Upper lobe of left lung (tissue), 4 donors: ENCODE results near the gene SARDH.

Source experiments
- POLR2A ChIP-seq, 4 donors: fragments of 450-650 bp; IDR thresholded peaks; one replicate each; pipeline ENCODE4 v1.5.1; 2016 to 2017; ENCODE audit warnings: antibody characterized with exemption in 4 of 4, mild to moderate bottlenecking in 2 of 4
- POLR2AphosphoS5 ChIP-seq, 2 donors: sonication (generic); formaldehyde crosslinking; IDR thresholded peaks; one replicate each; pipeline ENCODE4 v1.5.1; 2017; ENCODE audit warnings: antibody characterized with exemption in 2 of 2
- TF ChIP-seq, protein P1 (sequence below), 6 experiments: fragments of 450-650 bp in 4 of 6; fragments of 200-600 bp in 2 of 6; sonication (generic) in 2 of 6; IDR thresholded peaks; one replicate each; pipeline ENCODE4 v1.5.1; 2016 to 2019; ENCODE audit warnings: antibody characterized with exemption in 6 of 6

- TF ChIP-seq, protein P1, sequence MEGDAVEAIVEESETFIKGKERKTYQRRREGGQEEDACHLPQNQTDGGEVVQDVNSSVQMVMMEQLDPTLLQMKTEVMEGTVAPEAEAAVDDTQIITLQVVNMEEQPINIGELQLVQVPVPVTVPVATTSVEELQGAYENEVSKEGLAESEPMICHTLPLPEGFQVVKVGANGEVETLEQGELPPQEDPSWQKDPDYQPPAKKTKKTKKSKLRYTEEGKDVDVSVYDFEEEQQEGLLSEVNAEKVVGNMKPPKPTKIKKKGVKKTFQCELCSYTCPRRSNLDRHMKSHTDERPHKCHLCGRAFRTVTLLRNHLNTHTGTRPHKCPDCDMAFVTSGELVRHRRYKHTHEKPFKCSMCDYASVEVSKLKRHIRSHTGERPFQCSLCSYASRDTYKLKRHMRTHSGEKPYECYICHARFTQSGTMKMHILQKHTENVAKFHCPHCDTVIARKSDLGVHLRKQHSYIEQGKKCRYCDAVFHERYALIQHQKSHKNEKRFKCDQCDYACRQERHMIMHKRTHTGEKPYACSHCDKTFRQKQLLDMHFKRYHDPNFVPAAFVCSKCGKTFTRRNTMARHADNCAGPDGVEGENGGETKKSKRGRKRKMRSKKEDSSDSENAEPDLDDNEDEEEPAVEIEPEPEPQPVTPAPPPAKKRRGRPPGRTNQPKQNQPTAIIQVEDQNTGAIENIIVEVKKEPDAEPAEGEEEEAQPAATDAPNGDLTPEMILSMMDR (IDR thresholded peaks at IDR 0.05), result no peak
- TF ChIP-seq POLR2AphosphoS5 (IDR thresholded peaks at IDR 0.05) (no peak), POLR2A (IDR thresholded peaks at IDR 0.05) (no peak)
Measured at GRCh38 chr9:133671371-133671770, 66.8 kb downstream of the SARDH start.
